ENCODE data around the gene USHBP1. TPM values are rescaled to one million over a fixed set of nuclear protein-coding genes. Genes with fewer than 3 reads are reported as not detected.

Gene USHBP1
- total RNA-seq, 2 experiments from 2014 or later, result not detected

GRCh38 chr19:17235971-17236777, 28.4 kb downstream of the USHBP1 start:
- Histone ChIP-seq H3K9me3 (ENCODE audit: control insufficient read depth in 1 of 2, insufficient read depth in 1 of 2, low read length in 2 of 2) (no peaks in the 10 kb centered on the region), H3K4me1 (ENCODE audit: insufficient read depth, low read length) (peaks cover 22% of the 10 kb centered on the region), H3K27ac (ENCODE audit: low read depth in 1 of 2, low read length in 2 of 2) (no peak overlapping the region), H3K4me3 (ENCODE audit: low read length) (no peak overlapping the region), H3K27me3 (ENCODE audit: control insufficient read depth in 1 of 2, insufficient read depth in 2 of 2, low read length in 2 of 2) (no peaks in the 10 kb centered on the region), H3K36me3 (ENCODE audit: insufficient read depth, low read length) (no peaks in the 10 kb centered on the region)
- Mint-ChIP-seq H3K36me3 (ENCODE audit: low read depth) (no peaks in the 10 kb centered on the region), H3K4me1 (ENCODE audit: low read depth) (peaks cover 6% of the 10 kb centered on the region), H3K9me3 (no peaks in the 10 kb centered on the region), H3K4me3 (peak overlapping the region; percentile 62), H3K27me3 (no peaks in the 10 kb centered on the region), H3K27ac (no peak overlapping the region)
- CTCF ChIA-PET, result interaction anchor here (0.7 to 2.5 kb wide), 13 partner anchors 9 to 155 kb away, joined by 3 to 14 read pairs (median 5); partner anchors contain the start of genes BABAM1, OCEL1 and USE1
- ATAC-seq (ENCODE audit: poor library complexity) (peak; percentile 28), DNase-seq (peak in 3 of 14 experiments; percentile 20 to 57 (median 47))
- TF ChIP-seq CTCF (IDR thresholded peaks at IDR 0.05), result no peak
- intact Hi-C loops (cut with DNase I, micrococcal nuclease), result loop anchor here (1.0 to 2.0 kb wide), 5 partner anchors 21 to 169 kb away; partner anchors contain the start of genes USE1 (in 2 of the 2), HAUS8 (in 1 of the 2) and MYO9B (in 1 of the 2)
- POLR2A ChIA-PET, result interaction anchor here (0.6 to 3.6 kb wide), 16 partner anchors 10 to 183 kb away, joined by 3 to 51 read pairs (median 4); partner anchors contain the start of genes BABAM1, DDA1, HAUS8 and MYO9B

GRCh38 chr19:17235300-17235970, 29.1 kb downstream of the USHBP1 start:
- Mint-ChIP-seq H3K4me1 (ENCODE audit: low read depth) (peaks cover 6% of the 10 kb centered on the region), H3K27me3 (no peaks in the 10 kb centered on the region), H3K4me3 (peak overlapping the region; percentile 87), H3K27ac (peak overlapping the region; percentile 47), H3K9me3 (no peaks in the 10 kb centered on the region), H3K36me3 (ENCODE audit: low read depth) (no peaks in the 10 kb centered on the region)
- ChIA-PET CTCF (interaction anchor here (0.7 to 2.5 kb wide), 13 partner anchors 9 to 156 kb away, joined by 3 to 14 read pairs (median 5); partner anchors contain the start of genes BABAM1, OCEL1 and USE1), POLR2A (interaction anchor here (0.7 to 3.6 kb wide), 16 partner anchors 9 to 184 kb away, joined by 3 to 51 read pairs (median 4); partner anchors contain the start of genes BABAM1, DDA1, HAUS8 and MYO9B)
- Histone ChIP-seq H3K4me3 (ENCODE audit: low read length) (peak overlapping the region; percentile 87), H3K36me3 (ENCODE audit: insufficient read depth, low read length) (no peaks in the 10 kb centered on the region), H3K27ac (ENCODE audit: low read depth in 1 of 2, low read length in 2 of 2) (peak overlapping the region in 1 of 2 donors; percentile 34), H3K9me3 (ENCODE audit: control insufficient read depth in 1 of 2, insufficient read depth in 1 of 2, low read length in 2 of 2) (no peaks in the 10 kb centered on the region), H3K27me3 (ENCODE audit: control insufficient read depth in 1 of 2, insufficient read depth in 2 of 2, low read length in 2 of 2) (no peaks in the 10 kb centered on the region), H3K4me1 (ENCODE audit: insufficient read depth, low read length) (peaks cover 22% of the 10 kb centered on the region)
- peak; percentile 67 for TF ChIP-seq CTCF (IDR thresholded peaks at IDR 0.05)
- intact Hi-C loops (cut with DNase I, micrococcal nuclease), result loop anchor here (1.0 to 2.0 kb wide), 5 partner anchors 20 to 169 kb away; partner anchors contain the start of genes USE1 (in 2 of the 2), HAUS8 (in 1 of the 2) and MYO9B (in 1 of the 2)
- peak; percentile 92 for ATAC-seq (ENCODE audit: poor library complexity)
- DNase-seq, result peak; percentile 57 to 92 (median 73)

- Histone ChIP-seq H3K27ac (ENCODE audit: low read depth in 1 of 2, low read length in 2 of 2) (peak overlapping the region in 1 of 2 donors; percentile 34), H3K4me1 (ENCODE audit: insufficient read depth, low read length) (peaks cover 22% of the 10 kb centered on the region), H3K4me3 (ENCODE audit: low read length) (peak overlapping the region; percentile 87), H3K9me3 (ENCODE audit: control insufficient read depth in 1 of 2, insufficient read depth in 1 of 2, low read length in 2 of 2) (no peaks in the 10 kb centered on the region), H3K36me3 (ENCODE audit: insufficient read depth, low read length) (no peaks in the 10 kb centered on the region), H3K27me3 (ENCODE audit: control insufficient read depth in 1 of 2, insufficient read depth in 2 of 2, low read length in 2 of 2) (no peaks in the 10 kb centered on the region)
- Mint-ChIP-seq H3K36me3 (ENCODE audit: low read depth) (no peaks in the 10 kb centered on the region), H3K4me3 (peak overlapping the region; percentile 87), H3K9me3 (no peaks in the 10 kb centered on the region), H3K27me3 (no peaks in the 10 kb centered on the region), H3K27ac (peak overlapping the region; percentile 47), H3K4me1 (ENCODE audit: low read depth) (peaks cover 6% of the 10 kb centered on the region)
- intact Hi-C loops (cut with DNase I, micrococcal nuclease), result loop anchor here (1.0 to 2.0 kb wide), 5 partner anchors 20 to 168 kb away; partner anchors contain the start of genes USE1 (in 2 of the 2), HAUS8 (in 1 of the 2) and MYO9B (in 1 of the 2)
- POLR2A ChIA-PET, result interaction anchor here (0.8 to 3.6 kb wide), 13 partner anchors 9 to 167 kb away, joined by 3 to 51 read pairs (median 4); partner anchors contain the start of genes BABAM1, HAUS8, MYO9B and OCEL1
- CTCF ChIA-PET, result interaction anchor here (0.8 to 2.5 kb wide), 12 partner anchors 8 to 157 kb away, joined by 3 to 14 read pairs (median 6); partner anchors contain the start of genes BABAM1, OCEL1 and USE1
- DNase-seq (peak in 13 of 14 experiments; percentile 27 to 79 (median 55)), ATAC-seq (ENCODE audit: poor library complexity) (peak; percentile 63)
- no peak for TF ChIP-seq CTCF (IDR thresholded peaks at IDR 0.05)
Measured at GRCh38 chr19:17234911-17235299, 29.6 kb downstream of the USHBP1 start.

Data from CD4-positive, alpha-beta T cell (primary cell).